ENCODE measurements around the gene KIAA0825.

KIAA0825 gene

GRCh38 chr5:94544875-94545547, 73.4 kb downstream of the KIAA0825 start:
- TF ChIP-seq CTCF (IDR thresholded peaks at IDR 0.05): no peak

GRCh38 chr5:94544031-94544650, 74.3 kb downstream of the KIAA0825 start:
- TF ChIP-seq CTCF (IDR thresholded peaks at IDR 0.05): no peak

GRCh38 chr5:94540856-94541494, 77.4 kb downstream of the KIAA0825 start:
- no peak for TF ChIP-seq CTCF (IDR thresholded peaks at IDR 0.05)

- TF ChIP-seq CTCF (IDR thresholded peaks at IDR 0.05): no peak
These were observed 80.1 kb downstream of the KIAA0825 start for GRCh38 chr5:94538260-94538659.

- no peak for TF ChIP-seq CTCF (IDR thresholded peaks at IDR 0.05)
These were observed 91.7 kb downstream of the KIAA0825 start for GRCh38 chr5:94526706-94527105.

GRCh38 chr5:94524841-94525697, 93.3 kb downstream of the KIAA0825 start:
- TF ChIP-seq CTCF (IDR thresholded peaks at IDR 0.05): peak; percentile 84

- no peak for TF ChIP-seq CTCF (IDR thresholded peaks at IDR 0.05)
These were observed 95.4 kb downstream of the KIAA0825 start for GRCh38 chr5:94523018-94523417.
